ENCODE data around the gene PRSS12.

GRCh38 chr4:118346495-118346894 is 6.3 kb downstream of the PRSS12 start:
- TF ChIP-seq CTCF (IDR thresholded peaks at IDR 0.05) = no peak
- no peak for TF ChIP-seq POLR2A (IDR thresholded peaks at IDR 0.05)
- no peak for TF ChIP-seq POLR2AphosphoS5 (IDR thresholded peaks at IDR 0.05)
- no peak for TF ChIP-seq EP300 (IDR thresholded peaks at IDR 0.05)
